ENCODE measurements around the gene GJD3. TPM values are rescaled to one million over a fixed set of nuclear protein-coding genes. Genes with fewer than 3 reads are reported as not detected.

GJD3 gene
- total RNA-seq, 2 experiments from 2014 or later: not detected

GRCh38 chr17:40321961-40322357 lies 42.6 kb downstream of the GJD3 start:
- CTCF ChIA-PET: interaction anchor here (1.5 to 2.7 kb wide), 2 partner anchors 19 to 33 kb away, joined by 5 to 11 read pairs; no protein-coding TSS in a partner anchor

GRCh38 chr17:40321524-40321929 lies 43.0 kb downstream of the GJD3 start:
- POLR2A ChIA-PET: interaction anchor here (1.1 to 6.6 kb wide), 8 partner anchors 10 to 243 kb away, joined by 3 to 68 read pairs (median 16); partner anchors contain the start of genes CDC6 and RARA
- Mint-ChIP-seq H3K27me3 (no peaks in the 10 kb centered on the region), H3K4me1 (peaks cover 77% of the 10 kb centered on the region), H3K4me3 (peak overlapping the region; percentile 90), H3K36me3 (ENCODE audit: low read depth) (peaks cover 42% of the 10 kb centered on the region), H3K9me3 (no peaks in the 10 kb centered on the region), H3K27ac (peak overlapping the region; percentile 93)
- DNase-seq: no peak
- CTCF ChIA-PET: interaction anchor here (1.5 kb wide), 1 partner anchor 34 kb away, joined by 5 read pairs; no protein-coding TSS in a partner anchor

More at GRCh38 chr17:40321961-40322357, 42.6 kb downstream of the GJD3 start:
- POLR2A ChIA-PET: interaction anchor here (1.1 to 6.6 kb wide), 12 partner anchors 9 to 243 kb away, joined by 3 to 68 read pairs (median 9); partner anchors contain the start of genes CDC6, RARA and WIPF2
- no peaks in the 10 kb centered on the region for H3K9me3 Mint-ChIP-seq
- DNase-seq: peak; percentile 28
- H3K4me1 Mint-ChIP-seq: peaks cover 81% of the 10 kb centered on the region
- peaks cover 42% of the 10 kb centered on the region for H3K36me3 Mint-ChIP-seq (ENCODE audit: low read depth)
- no peaks in the 10 kb centered on the region for H3K27me3 Mint-ChIP-seq
- peak overlapping the region; percentile 90 for H3K4me3 Mint-ChIP-seq
- peak overlapping the region; percentile 93 for H3K27ac Mint-ChIP-seq

GRCh38 chr17:40320756-40321523 lies 43.6 kb downstream of the GJD3 start:
- H3K9me3 Mint-ChIP-seq: no peaks in the 10 kb centered on the region
- ChIA-PET POLR2A (interaction anchor here (0.8 to 12.1 kb wide), 8 partner anchors 8 to 340 kb away, joined by 3 to 129 read pairs (median 20); partner anchors contain the start of genes CDC6, PSMD3 and RARA), CTCF (interaction anchor here (0.8 to 1.5 kb wide), 3 partner anchors 20 to 208 kb away, joined by 3 to 5 read pairs (median 4); no protein-coding TSS in a partner anchor)
- H3K4me1 Mint-ChIP-seq: peaks cover 77% of the 10 kb centered on the region
- peaks cover 38% of the 10 kb centered on the region for H3K36me3 Mint-ChIP-seq (ENCODE audit: low read depth)
- peak overlapping the region; percentile 93 for H3K27ac Mint-ChIP-seq
- H3K4me3 Mint-ChIP-seq: peak overlapping the region; percentile 90
- H3K27me3 Mint-ChIP-seq: no peaks in the 10 kb centered on the region
- DNase-seq: peak; percentile 46

- ChIA-PET POLR2A (interaction anchor here (0.8 to 12.1 kb wide), 11 partner anchors 9 to 339 kb away, joined by 3 to 129 read pairs (median 5); partner anchors contain the start of genes CDC6, PSMD3, RARA and TOP2A), CTCF (interaction anchor here (0.8 to 6.1 kb wide), 9 partner anchors 7 to 207 kb away, joined by 3 to 62 read pairs (median 5); no protein-coding TSS in a partner anchor)
- Mint-ChIP-seq H3K27me3 (no peaks in the 10 kb centered on the region), H3K4me3 (peak overlapping the region; percentile 90), H3K27ac (peak overlapping the region; percentile 93), H3K36me3 (ENCODE audit: low read depth) (peaks cover 38% of the 10 kb centered on the region), H3K9me3 (no peaks in the 10 kb centered on the region), H3K4me1 (peaks cover 76% of the 10 kb centered on the region)
- DNase-seq: peak; percentile 74
These were observed 44.6 kb downstream of the GJD3 start for GRCh38 chr17:40319651-40320540.

- ChIA-PET POLR2A (interaction anchor here (0.8 to 12.1 kb wide), 8 partner anchors 10 to 36 kb away, joined by 3 to 129 read pairs (median 7); partner anchors contain the start of genes CDC6 and RARA), CTCF (interaction anchor here (0.8 to 6.1 kb wide), 7 partner anchors 8 to 100 kb away, joined by 3 to 62 read pairs (median 6); partner anchors contain the start of gene WIPF2)
- Mint-ChIP-seq H3K27ac (peak overlapping the region; percentile 93), H3K4me3 (peak overlapping the region; percentile 90), H3K9me3 (no peaks in the 10 kb centered on the region), H3K4me1 (peaks cover 76% of the 10 kb centered on the region), H3K36me3 (ENCODE audit: low read depth) (peaks cover 38% of the 10 kb centered on the region), H3K27me3 (no peaks in the 10 kb centered on the region)
- peak; percentile 32 for DNase-seq
These were observed 45.6 kb downstream of the GJD3 start for GRCh38 chr17:40318830-40319391.

GRCh38 chr17:40317880-40318829 lies 46.4 kb downstream of the GJD3 start:
- DNase-seq: peak; percentile 94
- H3K4me1 Mint-ChIP-seq: peaks cover 76% of the 10 kb centered on the region
- CTCF ChIA-PET: interaction anchor here (0.8 to 6.1 kb wide), 15 partner anchors 9 to 243 kb away, joined by 3 to 62 read pairs (median 6); partner anchors contain the start of gene WIPF2
- H3K36me3 Mint-ChIP-seq (ENCODE audit: low read depth): peaks cover 38% of the 10 kb centered on the region
- POLR2A ChIA-PET: interaction anchor here (0.8 to 12.1 kb wide), 12 partner anchors 11 to 37 kb away, joined by 3 to 129 read pairs (median 6); partner anchors contain the start of genes CDC6 and RARA
- peak overlapping the region; percentile 93 for H3K27ac Mint-ChIP-seq
- peak overlapping the region; percentile 90 for H3K4me3 Mint-ChIP-seq
- H3K27me3 Mint-ChIP-seq: no peaks in the 10 kb centered on the region
- no peaks in the 10 kb centered on the region for H3K9me3 Mint-ChIP-seq

- peak overlapping the region; percentile 90 for H3K4me3 Mint-ChIP-seq
- DNase-seq: peak; percentile 60
- peak overlapping the region; percentile 87 for H3K27ac Mint-ChIP-seq
- no peaks in the 10 kb centered on the region for H3K9me3 Mint-ChIP-seq
- H3K27me3 Mint-ChIP-seq: no peaks in the 10 kb centered on the region
- POLR2A ChIA-PET: interaction anchor here (0.9 to 12.1 kb wide), 7 partner anchors 10 to 29 kb away, joined by 3 to 129 read pairs (median 6); partner anchors contain the start of gene CDC6
- H3K4me1 Mint-ChIP-seq: peaks cover 77% of the 10 kb centered on the region
- H3K36me3 Mint-ChIP-seq (ENCODE audit: low read depth): peaks cover 37% of the 10 kb centered on the region
- CTCF ChIA-PET: interaction anchor here (0.8 to 6.1 kb wide), 16 partner anchors 10 to 243 kb away, joined by 3 to 62 read pairs (median 6); partner anchors contain the start of gene WIPF2
These were observed 47.1 kb downstream of the GJD3 start for GRCh38 chr17:40317345-40317873.

GRCh38 chr17:40316571-40317344 lies 47.8 kb downstream of the GJD3 start:
- Mint-ChIP-seq H3K27ac (no peak overlapping the region), H3K4me3 (peak overlapping the region; percentile 90), H3K27me3 (no peaks in the 10 kb centered on the region), H3K36me3 (ENCODE audit: low read depth) (peaks cover 30% of the 10 kb centered on the region), H3K9me3 (no peaks in the 10 kb centered on the region), H3K4me1 (peaks cover 79% of the 10 kb centered on the region)
- DNase-seq: no peak
- POLR2A ChIA-PET: interaction anchor here (0.9 to 12.1 kb wide), 8 partner anchors 10 to 29 kb away, joined by 3 to 129 read pairs (median 6); partner anchors contain the start of gene CDC6
- CTCF ChIA-PET: interaction anchor here (0.8 to 6.1 kb wide), 17 partner anchors 10 to 244 kb away, joined by 3 to 62 read pairs (median 6); partner anchors contain the start of gene WIPF2

- POLR2A ChIA-PET: interaction anchor here (0.6 to 12.1 kb wide), 8 partner anchors 9 to 176 kb away, joined by 3 to 129 read pairs (median 6); partner anchors contain the start of genes CASC3 and CDC6
- Mint-ChIP-seq H3K36me3 (ENCODE audit: low read depth) (peaks cover 23% of the 10 kb centered on the region), H3K4me1 (peaks cover 80% of the 10 kb centered on the region), H3K27ac (peak overlapping the region; percentile 61), H3K27me3 (no peaks in the 10 kb centered on the region), H3K4me3 (no peak overlapping the region), H3K9me3 (no peaks in the 10 kb centered on the region)
- DNase-seq: no peak
- CTCF ChIA-PET: interaction anchor here (0.6 to 6.1 kb wide), 9 partner anchors 10 to 420 kb away, joined by 3 to 62 read pairs (median 8); no protein-coding TSS in a partner anchor
These were observed 48.6 kb downstream of the GJD3 start for GRCh38 chr17:40315678-40316570.
